Measurements from ENCODE around the gene CSNK1D. TPM values are rescaled to one million over a fixed set of nuclear protein-coding genes. Genes with fewer than 3 reads are reported as not detected.

The CSNK1D gene
- total RNA-seq, 1 donor = 57.0 TPM

GRCh38 chr17:82282239-82283207, 9.0 kb upstream of the CSNK1D start:
- H3K4me3 ChIP-seq (ENCODE audit: low read depth, low read length) = no peak overlapping the region
- TF ChIP-seq CTCF (IDR thresholded peaks at IDR 0.05; ENCODE audit: insufficient read depth, low read depth, low read length) = no peak
- no peak for DNase-seq (ENCODE audit: low read depth)

- DNase-seq (ENCODE audit: low read depth) = no peak
- H3K4me3 ChIP-seq (ENCODE audit: low read depth, low read length) = no peak overlapping the region
- no peak for TF ChIP-seq CTCF (IDR thresholded peaks at IDR 0.05; ENCODE audit: insufficient read depth, low read depth, low read length)
Observed at GRCh38 chr17:82281502-82282238, 8.2 kb upstream of the CSNK1D start.

DNA sequence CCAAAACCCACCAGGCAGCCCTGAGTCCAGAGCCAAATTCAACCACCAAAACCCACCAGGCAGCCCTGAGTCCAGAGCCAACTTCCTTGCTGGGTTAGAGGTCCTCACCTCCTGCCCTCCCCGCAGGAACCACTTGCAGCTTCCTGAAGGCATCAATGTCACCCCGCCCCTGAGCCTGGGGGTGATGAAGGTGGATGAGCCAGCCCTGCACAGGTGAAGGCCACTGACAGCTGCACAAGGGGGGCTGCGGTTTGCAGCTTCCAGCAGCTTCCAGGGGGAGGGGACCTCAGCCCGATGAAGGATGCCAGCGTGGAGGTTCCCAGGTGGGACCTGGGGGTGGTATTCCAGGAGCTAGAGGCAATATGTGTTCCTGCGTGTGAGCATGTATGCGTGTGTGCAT, 7.6 kb upstream of the CSNK1D start:
- DNase-seq (ENCODE audit: low read depth) = no peak
- H3K4me3 ChIP-seq (ENCODE audit: low read depth, low read length) = no peak overlapping the region
- no peak for TF ChIP-seq CTCF (IDR thresholded peaks at IDR 0.05; ENCODE audit: insufficient read depth, low read depth, low read length)

- H3K4me3 ChIP-seq (ENCODE audit: low read depth, low read length) = no peak overlapping the region
- no peak for TF ChIP-seq CTCF (IDR thresholded peaks at IDR 0.05; ENCODE audit: insufficient read depth, low read depth, low read length)
- DNase-seq (ENCODE audit: low read depth) = no peak
Observed at GRCh38 chr17:82280537-82280936, 7.0 kb upstream of the CSNK1D start.

DNA sequence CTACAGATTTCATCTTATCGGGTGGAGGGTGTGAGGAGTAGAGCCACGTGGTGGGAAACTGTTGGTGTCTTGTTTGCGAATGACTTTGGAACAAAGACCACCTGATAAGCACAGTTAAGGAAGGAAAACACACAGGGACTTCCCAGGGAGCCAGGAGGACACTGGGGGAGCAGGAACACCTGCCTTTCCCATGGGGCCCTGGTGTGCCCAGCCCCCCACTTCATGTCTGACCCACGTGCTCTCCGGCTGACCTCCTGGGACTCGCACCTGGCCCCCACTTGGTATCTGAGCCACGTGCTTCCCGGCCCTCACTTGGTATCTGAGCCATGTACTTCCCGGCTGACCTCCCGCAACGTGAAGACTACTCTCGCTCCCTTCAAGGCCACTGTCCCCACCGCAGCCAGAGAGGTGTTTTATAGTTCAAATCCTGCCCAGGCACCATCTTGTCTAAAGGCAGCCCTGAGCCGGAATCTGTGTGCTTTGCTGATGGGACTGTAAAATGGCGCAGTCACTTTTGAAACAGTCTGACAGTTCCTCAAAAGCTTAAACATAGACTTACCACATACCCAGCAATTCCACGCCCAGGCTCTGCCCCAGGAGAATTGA, 5.4 kb upstream of the CSNK1D start:
- TF ChIP-seq CTCF (IDR thresholded peaks at IDR 0.05; ENCODE audit: insufficient read depth, low read depth, low read length) = no peak
- H3K4me3 ChIP-seq (ENCODE audit: low read depth, low read length) = no peak overlapping the region
- DNase-seq (ENCODE audit: low read depth) = no peak

- H3K4me3 ChIP-seq (ENCODE audit: low read depth, low read length) = no peak overlapping the region
- TF ChIP-seq CTCF (IDR thresholded peaks at IDR 0.05; ENCODE audit: insufficient read depth, low read depth, low read length) = no peak
- no peak for DNase-seq (ENCODE audit: low read depth)
Observed at GRCh38 chr17:82278308-82278707, 4.8 kb upstream of the CSNK1D start.
